Duodenal mucosa (tissue), 2 donors: ENCODE measurements around the gene ZNF366.
"Not testable (repeated sequence)": the region's sequence is repeated elsewhere in the genome, so short reads cannot be mapped to it uniquely, and the experiment has no call there.

Experiments used
- H3K27ac ChIP-seq: one replicate; pipeline ENCODE4 v1.7.0; 2013; ENCODE audit warnings: low read depth, low read length
- H3K27me3 ChIP-seq, 2 donors: one replicate each; pipeline ENCODE4 v1.7.0; 2013; ENCODE audit warnings: low read length in 2 of 2, control low read depth in 1 of 2; ENCODE audit not compliant: insufficient read depth in 2 of 2, control insufficient read depth in 1 of 2
- H3K36me3 ChIP-seq, 2 donors: one replicate each; pipeline ENCODE4 v1.7.0; 2013; ENCODE audit warnings: low read length in 2 of 2, control low read depth in 1 of 2; ENCODE audit not compliant: insufficient read depth in 2 of 2, control insufficient read depth in 1 of 2
- H3K4me1 ChIP-seq, 2 donors: one replicate each; pipeline ENCODE4 v1.7.0; 2013; ENCODE audit warnings: low read length in 2 of 2, control low read depth in 1 of 2; ENCODE audit not compliant: insufficient read depth in 2 of 2, control insufficient read depth in 1 of 2
- H3K4me3 ChIP-seq, 2 donors: one replicate each; pipeline ENCODE4 v1.7.0; 2013; ENCODE audit warnings: low read length in 2 of 2, low read depth in 1 of 2
- H3K9ac ChIP-seq, 2 donors: one replicate each; pipeline ENCODE4 v1.7.0; 2013; ENCODE audit warnings: low read length in 2 of 2, low read depth in 1 of 2
- H3K9me3 ChIP-seq, 2 donors: one replicate each; pipeline ENCODE4 v1.7.0; 2013; ENCODE audit warnings: low read length in 2 of 2, control low read depth in 1 of 2; ENCODE audit not compliant: control insufficient read depth in 1 of 2

Gene ZNF366

DNA sequence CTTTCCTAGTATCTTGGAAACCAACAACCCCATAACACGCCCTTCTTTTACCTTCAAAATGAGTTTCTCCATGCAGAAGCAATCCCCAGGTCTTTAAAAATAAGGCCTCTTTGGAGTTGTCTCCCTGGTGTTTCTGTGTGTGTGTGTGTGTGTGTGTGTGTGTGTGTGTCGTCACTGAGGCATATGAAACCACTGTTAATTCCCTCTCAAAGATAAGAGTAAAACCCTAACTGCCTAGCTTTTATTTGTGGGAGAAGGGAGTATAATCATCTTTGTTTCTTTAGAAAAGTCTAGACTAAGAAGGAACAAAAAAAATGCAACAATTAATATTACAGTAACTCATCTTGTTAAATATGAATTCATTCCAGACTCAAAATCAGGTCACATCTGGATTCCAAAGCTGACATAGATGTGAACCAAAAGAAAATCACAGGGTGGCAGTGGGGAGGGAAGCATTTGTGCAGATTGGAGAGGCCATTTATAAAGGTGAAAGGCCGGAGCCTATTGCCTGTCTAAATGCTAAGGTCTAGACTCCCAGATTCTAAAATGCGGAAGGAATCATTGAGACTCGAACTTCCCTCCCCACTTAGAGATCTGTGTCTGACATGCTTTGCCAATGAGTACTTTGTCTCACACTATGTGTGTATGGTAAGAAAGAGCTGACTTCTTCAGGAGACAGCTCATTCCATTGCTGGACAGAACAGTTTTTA is 91.4 kb downstream of the ZNF366 start:
- no peak overlapping the region for H3K4me3 ChIP-seq
- H3K9me3 ChIP-seq = no peaks in the 10 kb centered on the region
- H3K27me3 ChIP-seq = no peaks in the 10 kb centered on the region
- no peaks in the 10 kb centered on the region for H3K36me3 ChIP-seq
- no peak overlapping the region for H3K9ac ChIP-seq
- H3K27ac ChIP-seq = no peak overlapping the region
- H3K4me1 ChIP-seq = no peaks in the 10 kb centered on the region

DNA sequence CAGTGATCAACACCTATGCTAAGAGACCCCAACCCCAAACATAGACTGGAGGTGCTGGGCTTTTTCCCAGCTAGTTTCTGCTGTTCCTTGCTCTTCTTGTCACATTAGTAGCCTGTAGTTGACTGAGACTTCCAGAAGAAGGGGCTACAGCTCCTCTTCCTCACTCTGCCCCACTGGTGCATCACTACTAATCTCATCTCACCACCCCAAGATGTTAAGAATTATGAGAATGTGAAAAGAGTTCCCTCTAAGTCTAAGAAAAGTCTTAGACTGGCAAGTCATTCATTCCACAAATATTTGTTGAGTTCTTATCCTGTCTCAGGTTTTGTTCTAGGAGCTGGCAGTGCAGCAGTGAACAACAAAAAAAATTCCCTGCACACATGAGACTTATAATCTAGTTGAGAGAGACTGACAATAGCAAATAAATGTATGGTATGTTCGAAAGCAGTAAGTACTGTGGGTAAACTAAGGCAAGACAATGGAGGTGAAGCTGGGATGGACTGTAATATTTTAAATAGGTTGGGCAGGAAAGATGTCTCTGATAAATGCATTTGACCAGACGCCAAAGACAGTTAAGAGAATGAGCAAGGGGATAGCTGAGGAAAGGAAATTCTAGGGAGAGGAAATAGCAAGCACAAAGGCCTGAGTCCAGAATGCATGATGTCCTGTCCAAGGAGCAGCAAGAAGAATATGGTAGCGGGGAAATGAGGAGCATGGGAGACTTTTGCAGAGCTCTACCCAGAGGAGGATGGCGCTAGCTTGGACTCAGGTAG is 94.7 kb downstream of the ZNF366 start:
- H3K9ac ChIP-seq = no peak overlapping the region
- H3K27ac ChIP-seq = no peak overlapping the region
- H3K27me3 ChIP-seq = no peaks in the 10 kb centered on the region
- no peaks in the 10 kb centered on the region for H3K9me3 ChIP-seq
- H3K4me1 ChIP-seq = no peaks in the 10 kb centered on the region
- no peak overlapping the region for H3K4me3 ChIP-seq
- no peaks in the 10 kb centered on the region for H3K36me3 ChIP-seq

DNA sequence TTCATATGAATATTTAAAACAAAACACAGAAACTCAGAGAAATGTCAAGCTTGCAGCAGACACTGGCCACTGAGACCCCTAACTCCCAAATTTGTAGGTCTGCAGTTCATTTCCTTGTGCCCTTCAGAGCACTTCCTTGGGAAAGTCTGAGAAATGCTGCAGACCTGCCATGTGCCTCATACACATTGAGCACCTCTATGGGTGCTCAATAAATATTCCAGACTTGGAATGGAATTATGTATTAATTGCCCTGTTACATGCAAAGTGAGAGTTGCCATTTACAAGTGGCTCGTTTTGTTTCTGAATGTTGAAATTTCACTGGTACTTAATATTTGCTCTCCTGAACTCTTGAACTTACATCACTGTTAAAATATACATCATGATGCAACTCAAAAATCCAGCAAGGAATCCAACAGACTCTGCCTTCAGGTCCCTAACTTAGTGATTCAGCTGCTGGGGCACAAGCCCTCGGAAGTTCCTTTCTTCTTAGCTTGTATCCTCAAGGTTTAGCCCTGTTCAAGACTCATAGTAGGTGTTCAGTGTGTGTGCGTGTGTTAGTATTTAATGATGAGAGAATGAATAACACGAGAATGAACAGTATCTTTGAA is 96.4 kb downstream of the ZNF366 start:
- H3K27ac ChIP-seq = no peak overlapping the region
- no peaks in the 10 kb centered on the region for H3K4me1 ChIP-seq
- no peaks in the 10 kb centered on the region for H3K9me3 ChIP-seq
- no peaks in the 10 kb centered on the region for H3K36me3 ChIP-seq
- H3K9ac ChIP-seq = no peak overlapping the region
- no peak overlapping the region for H3K4me3 ChIP-seq
- no peaks in the 10 kb centered on the region for H3K27me3 ChIP-seq

DNA sequence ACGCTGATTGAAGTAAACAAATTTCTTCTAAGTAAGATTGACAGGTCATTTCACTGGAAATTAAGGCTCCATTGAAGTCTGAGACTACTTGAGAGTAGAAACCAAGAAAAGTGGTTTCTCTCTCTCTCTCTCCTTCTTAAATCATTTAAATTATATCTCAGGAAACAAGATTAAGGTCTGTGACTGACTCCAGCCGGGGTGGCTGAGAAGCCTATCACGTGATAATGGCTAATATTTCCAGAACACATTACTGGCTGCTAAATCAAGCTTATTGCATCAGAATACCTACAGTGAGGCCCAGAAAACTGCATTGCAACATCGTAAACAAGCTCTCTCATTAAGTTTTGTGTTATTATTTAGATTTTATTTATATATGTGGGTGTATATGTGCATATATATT is 98.6 kb downstream of the ZNF366 start:
- H3K4me1 ChIP-seq = no peaks in the 10 kb centered on the region
- no peak overlapping the region for H3K4me3 ChIP-seq
- H3K27me3 ChIP-seq = no peaks in the 10 kb centered on the region
- H3K36me3 ChIP-seq = no peaks in the 10 kb centered on the region
- H3K27ac ChIP-seq = no peak overlapping the region
- H3K9me3 ChIP-seq = no peaks in the 10 kb centered on the region
- H3K9ac ChIP-seq = no peak overlapping the region

DNA sequence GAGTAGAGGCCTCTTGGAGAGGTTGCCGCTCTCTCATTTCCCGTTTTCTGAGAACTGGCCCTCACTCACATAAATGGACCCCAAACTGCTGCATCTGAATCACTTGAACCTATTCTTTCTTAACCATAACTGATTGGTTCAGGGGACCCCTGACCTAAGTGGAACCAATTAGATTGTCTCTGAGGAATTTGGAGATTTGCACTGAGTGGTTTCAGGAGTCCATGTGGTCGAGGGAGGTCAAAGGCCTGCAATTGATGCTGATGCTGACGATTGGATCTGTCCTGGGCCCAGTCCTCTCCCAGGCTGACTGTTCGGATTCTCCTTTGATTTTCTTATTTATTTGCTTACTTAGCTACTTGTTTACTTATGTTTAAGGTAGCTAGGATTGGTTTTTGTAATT is 99.1 kb downstream of the ZNF366 start:
- H3K9ac ChIP-seq = no peak overlapping the region
- no peak overlapping the region for H3K27ac ChIP-seq
- H3K36me3 ChIP-seq = no peaks in the 10 kb centered on the region
- no peaks in the 10 kb centered on the region for H3K9me3 ChIP-seq
- H3K4me1 ChIP-seq = no peaks in the 10 kb centered on the region
- no peaks in the 10 kb centered on the region for H3K27me3 ChIP-seq
- no peak overlapping the region for H3K4me3 ChIP-seq

DNA sequence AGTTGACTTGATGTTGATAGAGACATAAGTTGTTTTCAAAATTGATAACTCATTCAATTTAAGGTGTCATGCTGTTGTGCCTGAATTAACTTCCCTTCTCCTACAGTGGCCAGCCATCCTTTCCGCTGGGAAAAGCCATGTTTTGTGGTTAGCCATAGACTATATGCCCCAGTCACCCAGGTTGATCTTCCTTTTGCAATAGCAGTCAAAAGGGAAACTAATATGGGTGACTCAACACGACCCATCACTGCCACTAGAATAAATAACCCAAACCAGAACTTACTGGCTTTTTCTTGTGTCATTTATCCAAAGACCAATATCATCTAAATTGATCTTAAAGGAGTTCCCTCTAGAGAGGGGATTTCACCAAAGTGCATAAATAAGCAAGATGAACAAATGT is 99.7 kb downstream of the ZNF366 start:
- H3K9me3 ChIP-seq = no peaks in the 10 kb centered on the region
- no peaks in the 10 kb centered on the region for H3K4me1 ChIP-seq
- H3K36me3 ChIP-seq = no peaks in the 10 kb centered on the region
- no peak overlapping the region for H3K9ac ChIP-seq
- H3K27ac ChIP-seq = no peak overlapping the region
- H3K27me3 ChIP-seq = no peaks in the 10 kb centered on the region
- no peak overlapping the region for H3K4me3 ChIP-seq

DNA sequence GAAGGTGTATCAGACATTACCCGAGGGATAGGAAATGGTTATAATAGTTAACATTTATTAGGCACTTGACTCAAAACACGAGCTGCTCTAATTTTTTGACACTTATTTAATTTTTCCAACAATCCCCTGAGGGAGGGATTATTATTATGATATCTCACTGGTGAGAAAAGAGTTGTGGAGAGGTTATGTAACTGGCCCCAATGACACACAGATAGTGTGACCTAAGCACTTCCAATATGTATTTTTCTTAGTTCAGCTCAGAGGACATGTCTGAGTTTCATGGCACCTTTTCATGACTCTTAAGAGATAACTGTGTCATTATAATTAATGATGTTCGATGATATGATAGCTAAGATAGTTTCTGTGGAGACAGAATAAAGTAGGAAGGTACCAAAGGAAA is 100.1 kb downstream of the ZNF366 start:
- Histone ChIP-seq H3K36me3 (no peaks in the 10 kb centered on the region), H3K27me3 (no peaks in the 10 kb centered on the region), H3K9me3 (no peaks in the 10 kb centered on the region), H3K27ac (no peak overlapping the region), H3K4me3 (no peak overlapping the region), H3K9ac (no peak overlapping the region), H3K4me1 (no peaks in the 10 kb centered on the region)

DNA sequence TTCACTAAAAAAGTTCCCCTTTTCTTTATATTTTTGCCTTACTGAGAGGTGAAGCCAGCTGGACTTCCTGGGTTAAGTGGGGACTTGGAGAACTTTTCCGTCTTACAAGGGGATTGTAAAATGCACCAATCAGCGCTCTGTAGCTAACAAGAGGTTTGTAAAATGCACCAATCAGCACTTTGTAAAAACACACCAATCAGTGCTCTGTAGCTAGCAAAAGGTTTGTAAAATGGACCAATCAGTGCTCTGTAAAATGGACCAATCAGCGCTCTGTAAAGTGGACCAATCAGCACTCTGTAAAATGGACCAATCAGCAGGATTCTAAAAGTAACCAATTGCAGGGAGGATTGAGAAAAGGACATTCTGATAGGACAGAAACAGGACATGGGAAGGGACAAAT is 102.4 kb downstream of the ZNF366 start:
- not testable (repeated sequence) for H3K4me1 ChIP-seq, H3K4me3 ChIP-seq, H3K36me3 ChIP-seq, H3K27ac ChIP-seq, H3K9ac ChIP-seq, H3K27me3 ChIP-seq
- peaks cover 8 to 11% of the 10 kb centered on the region in 2 donors for H3K9me3 ChIP-seq

DNA sequence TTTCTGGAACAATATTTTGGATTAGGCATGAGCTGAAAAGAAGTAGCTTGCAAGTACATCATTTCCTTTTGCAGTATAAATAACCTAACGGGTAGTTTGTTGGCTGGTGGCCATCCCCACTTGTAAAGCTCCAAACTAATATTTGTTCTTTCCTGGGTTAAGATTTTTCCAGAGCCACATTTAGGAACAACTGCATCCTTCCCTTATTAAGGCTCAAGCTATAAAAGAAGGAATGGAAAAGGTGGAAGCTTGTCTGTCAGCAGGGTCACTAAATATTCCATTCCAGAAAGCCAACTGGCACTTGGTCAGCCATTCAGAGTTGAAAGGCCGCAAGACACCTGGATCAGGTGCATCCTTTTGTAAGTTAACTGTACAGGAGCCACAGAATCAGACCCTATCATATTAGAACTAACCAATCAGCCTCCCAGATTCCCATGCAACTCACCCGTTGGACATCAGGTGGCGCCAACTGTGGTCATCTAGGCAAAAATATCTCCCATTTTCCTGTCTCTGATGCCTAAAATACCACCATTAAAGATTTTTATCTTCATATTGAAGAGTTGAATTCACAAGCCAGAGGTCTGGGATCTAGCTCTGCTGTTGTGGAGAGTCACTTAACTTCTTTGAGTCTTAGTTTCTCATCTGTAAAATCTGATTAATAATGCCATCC is 104.1 kb downstream of the ZNF366 start:
- H3K27me3 ChIP-seq = peaks cover 0 to 4% of the 10 kb centered on the region in 2 donors
- no peaks in the 10 kb centered on the region for H3K4me1 ChIP-seq
- no peaks in the 10 kb centered on the region for H3K36me3 ChIP-seq
- peaks cover 8 to 11% of the 10 kb centered on the region in 2 donors for H3K9me3 ChIP-seq
- H3K27ac ChIP-seq = no peak overlapping the region
- H3K9ac ChIP-seq = no peak overlapping the region
- H3K4me3 ChIP-seq = no peak overlapping the region

DNA sequence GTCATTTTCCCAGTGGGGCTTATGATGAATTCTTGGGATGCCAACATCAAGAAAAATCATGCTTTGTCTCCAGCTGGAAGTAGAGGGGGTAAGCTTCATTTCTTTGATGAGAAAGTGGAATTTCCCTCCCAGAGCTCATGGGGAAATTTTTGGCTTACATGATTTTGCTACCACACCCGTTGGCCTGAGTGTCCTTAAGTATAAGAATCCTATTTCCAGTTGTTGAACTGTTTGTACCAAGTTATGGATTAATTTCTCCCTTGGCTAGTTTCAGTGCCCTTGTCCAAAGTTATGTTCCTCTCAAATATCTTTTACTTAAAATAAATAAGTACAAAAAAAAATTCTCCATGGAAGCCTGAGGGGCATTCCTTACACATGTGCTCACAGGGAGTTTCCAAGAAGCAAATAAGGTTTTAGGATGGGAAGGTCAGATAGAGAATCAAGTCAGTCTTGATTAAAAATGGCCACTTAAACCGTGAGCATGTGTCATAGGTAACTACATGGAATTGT is 104.8 kb downstream of the ZNF366 start:
- Histone ChIP-seq H3K9ac (no peak overlapping the region), H3K4me1 (no peaks in the 10 kb centered on the region), H3K9me3 (peaks cover 8 to 11% of the 10 kb centered on the region in 2 donors), H3K36me3 (no peaks in the 10 kb centered on the region), H3K27ac (no peak overlapping the region), H3K4me3 (no peak overlapping the region), H3K27me3 (peaks cover 0 to 4% of the 10 kb centered on the region in 2 donors)
